HCT116 (cell line): Measurements from ENCODE around the gene OR5AL1.

Experiments
- EZH2 ChIP-seq: fragments of 200-600 bp; sonication (generic); IDR thresholded peaks from 2 replicates; pipeline ENCODE4 v1.6.1; 2017; ENCODE audit warnings: antibody characterized with exemption, mixed run types
- EZH2phosphoT487 ChIP-seq: fragments of 200-600 bp; IDR thresholded peaks from 2 replicates; pipeline ENCODE4 v1.6.1; 2018; ENCODE audit warnings: antibody characterized with exemption, borderline replicate concordance
- POLR2A ChIP-seq: IDR thresholded peaks from 2 replicates; pipeline ENCODE4 v1.7.0; 2011; ENCODE audit warnings: borderline replicate concordance; ENCODE audit not compliant: insufficient read depth, insufficient read length; ENCODE audit errors: extremely low read depth
- POLR2AphosphoS5 ChIP-seq: IDR thresholded peaks from 2 replicates; pipeline ENCODE4 v1.6.1; 2011; ENCODE audit warnings: mild to moderate bottlenecking, low read depth, low read length, moderate library complexity
- RAD21 ChIP-seq: IDR thresholded peaks from 2 replicates; pipeline ENCODE4 v1.6.1; 2012; ENCODE audit warnings: low read depth, mild to moderate bottlenecking
- SP1 ChIP-seq: IDR thresholded peaks from 2 replicates; pipeline ENCODE4 v1.6.1; 2012; ENCODE audit warnings: low read depth
- YY1 ChIP-seq: IDR thresholded peaks from 2 replicates; pipeline ENCODE4 v1.6.1; 2011; ENCODE audit warnings: low read length, low read depth, moderate library complexity, mild to moderate bottlenecking; ENCODE audit not compliant: insufficient replicate concordance; ENCODE audit errors: extremely low read depth
- ZNF274 ChIP-seq: fragments of 200-500 bp; sonication (Bioruptor generic); IDR thresholded peaks from 2 replicates; pipeline ENCODE4 v1.6.1; 2014; ENCODE audit warnings: mild to moderate bottlenecking, low read depth, low read length, inconsistent platforms
- TF ChIP-seq, protein P1 (sequence below), 3 experiments: fragments of 200-600 bp in 1 of 3; sonication (generic) in 1 of 3; IDR thresholded peaks in 2 of 3; conservative IDR thresholded peaks in 1 of 3; 2 replicates each; pipeline ENCODE4 v1.5.1; 2012 to 2017; ENCODE audit warnings: low read depth in 2 of 3, low read length in 2 of 3, antibody characterized with exemption in 1 of 3, borderline replicate concordance in 1 of 3, control low read depth in 1 of 3, mild to moderate bottlenecking in 1 of 3, mixed read lengths in 1 of 3, mixed run types in 1 of 3, moderate library complexity in 1 of 3; ENCODE audit not compliant: insufficient read depth in 1 of 3
- TF ChIP-seq, protein P2 (sequence below): IDR thresholded peaks from 2 replicates; pipeline ENCODE4 v1.6.1; 2012
- TF ChIP-seq, protein P3 (sequence below): IDR thresholded peaks from 2 replicates; pipeline ENCODE4 v1.6.1; 2011; ENCODE audit warnings: mild to moderate bottlenecking, low read length, moderate library complexity; ENCODE audit not compliant: insufficient replicate concordance; ENCODE audit errors: extremely low read depth
- TF ChIP-seq, protein P4 (sequence below): IDR thresholded peaks from 2 replicates; pipeline ENCODE4 v1.6.1; 2012

DNA sequence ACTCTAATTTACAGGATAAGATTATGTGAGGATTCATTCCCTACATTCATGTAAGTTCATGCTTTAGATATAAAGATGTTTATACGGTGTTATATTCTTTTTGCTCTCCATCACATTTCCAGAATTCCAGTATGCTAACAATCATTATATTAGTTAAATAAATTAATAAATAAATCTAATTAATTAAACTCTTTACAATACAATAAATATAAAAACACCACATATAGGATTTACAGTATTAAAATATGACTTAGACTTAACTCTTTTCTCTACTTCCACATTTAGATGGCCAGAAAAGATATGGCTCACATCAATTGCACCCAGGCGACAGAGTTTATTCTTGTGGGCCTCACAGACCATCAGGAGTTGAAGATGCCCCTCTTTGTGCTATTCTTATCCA, 37.2 kb upstream of the OR5AL1 start, which contains the start of gene OR8U1:
- TF ChIP-seq ZNF274: no peak
- TF ChIP-seq EZH2: no peak
- TF ChIP-seq, protein P1, sequence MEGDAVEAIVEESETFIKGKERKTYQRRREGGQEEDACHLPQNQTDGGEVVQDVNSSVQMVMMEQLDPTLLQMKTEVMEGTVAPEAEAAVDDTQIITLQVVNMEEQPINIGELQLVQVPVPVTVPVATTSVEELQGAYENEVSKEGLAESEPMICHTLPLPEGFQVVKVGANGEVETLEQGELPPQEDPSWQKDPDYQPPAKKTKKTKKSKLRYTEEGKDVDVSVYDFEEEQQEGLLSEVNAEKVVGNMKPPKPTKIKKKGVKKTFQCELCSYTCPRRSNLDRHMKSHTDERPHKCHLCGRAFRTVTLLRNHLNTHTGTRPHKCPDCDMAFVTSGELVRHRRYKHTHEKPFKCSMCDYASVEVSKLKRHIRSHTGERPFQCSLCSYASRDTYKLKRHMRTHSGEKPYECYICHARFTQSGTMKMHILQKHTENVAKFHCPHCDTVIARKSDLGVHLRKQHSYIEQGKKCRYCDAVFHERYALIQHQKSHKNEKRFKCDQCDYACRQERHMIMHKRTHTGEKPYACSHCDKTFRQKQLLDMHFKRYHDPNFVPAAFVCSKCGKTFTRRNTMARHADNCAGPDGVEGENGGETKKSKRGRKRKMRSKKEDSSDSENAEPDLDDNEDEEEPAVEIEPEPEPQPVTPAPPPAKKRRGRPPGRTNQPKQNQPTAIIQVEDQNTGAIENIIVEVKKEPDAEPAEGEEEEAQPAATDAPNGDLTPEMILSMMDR (IDR thresholded peaks at IDR 0.05 in 2 of 3, conservative IDR thresholded peaks at IDR 0.05 in 1 of 3; ENCODE audit: borderline replicate concordance in 1 of 3, insufficient read depth in 1 of 3, low read depth in 2 of 3, low read length in 2 of 3): no peak
- no peak for TF ChIP-seq POLR2AphosphoS5
- TF ChIP-seq POLR2A: no peak
- no peak for TF ChIP-seq SP1
- TF ChIP-seq, protein P2, sequence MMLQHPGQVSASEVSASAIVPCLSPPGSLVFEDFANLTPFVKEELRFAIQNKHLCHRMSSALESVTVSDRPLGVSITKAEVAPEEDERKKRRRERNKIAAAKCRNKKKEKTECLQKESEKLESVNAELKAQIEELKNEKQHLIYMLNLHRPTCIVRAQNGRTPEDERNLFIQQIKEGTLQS: no peak
- TF ChIP-seq, protein P3, sequence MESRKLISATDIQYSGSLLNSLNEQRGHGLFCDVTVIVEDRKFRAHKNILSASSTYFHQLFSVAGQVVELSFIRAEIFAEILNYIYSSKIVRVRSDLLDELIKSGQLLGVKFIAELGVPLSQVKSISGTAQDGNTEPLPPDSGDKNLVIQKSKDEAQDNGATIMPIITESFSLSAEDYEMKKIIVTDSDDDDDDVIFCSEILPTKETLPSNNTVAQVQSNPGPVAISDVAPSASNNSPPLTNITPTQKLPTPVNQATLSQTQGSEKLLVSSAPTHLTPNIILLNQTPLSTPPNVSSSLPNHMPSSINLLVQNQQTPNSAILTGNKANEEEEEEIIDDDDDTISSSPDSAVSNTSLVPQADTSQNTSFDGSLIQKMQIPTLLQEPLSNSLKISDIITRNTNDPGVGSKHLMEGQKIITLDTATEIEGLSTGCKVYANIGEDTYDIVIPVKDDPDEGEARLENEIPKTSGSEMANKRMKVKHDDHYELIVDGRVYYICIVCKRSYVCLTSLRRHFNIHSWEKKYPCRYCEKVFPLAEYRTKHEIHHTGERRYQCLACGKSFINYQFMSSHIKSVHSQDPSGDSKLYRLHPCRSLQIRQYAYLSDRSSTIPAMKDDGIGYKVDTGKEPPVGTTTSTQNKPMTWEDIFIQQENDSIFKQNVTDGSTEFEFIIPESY: no peak
- no peak for TF ChIP-seq EZH2phosphoT487
- no peak for TF ChIP-seq RAD21
- TF ChIP-seq YY1: no peak
- TF ChIP-seq, protein P4, sequence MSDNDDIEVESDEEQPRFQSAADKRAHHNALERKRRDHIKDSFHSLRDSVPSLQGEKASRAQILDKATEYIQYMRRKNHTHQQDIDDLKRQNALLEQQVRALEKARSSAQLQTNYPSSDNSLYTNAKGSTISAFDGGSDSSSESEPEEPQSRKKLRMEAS: no peak
